Epidermal melanocyte (primary cell): Measurements from ENCODE around the gene KPTN.

ENCODE experiments used
- DNase-seq: peaks from one replicate; pipeline ENCODE4 v3.0.0; 2011; ENCODE audit warnings: low spot score; ENCODE audit not compliant: insufficient read length

Gene KPTN

DNA sequence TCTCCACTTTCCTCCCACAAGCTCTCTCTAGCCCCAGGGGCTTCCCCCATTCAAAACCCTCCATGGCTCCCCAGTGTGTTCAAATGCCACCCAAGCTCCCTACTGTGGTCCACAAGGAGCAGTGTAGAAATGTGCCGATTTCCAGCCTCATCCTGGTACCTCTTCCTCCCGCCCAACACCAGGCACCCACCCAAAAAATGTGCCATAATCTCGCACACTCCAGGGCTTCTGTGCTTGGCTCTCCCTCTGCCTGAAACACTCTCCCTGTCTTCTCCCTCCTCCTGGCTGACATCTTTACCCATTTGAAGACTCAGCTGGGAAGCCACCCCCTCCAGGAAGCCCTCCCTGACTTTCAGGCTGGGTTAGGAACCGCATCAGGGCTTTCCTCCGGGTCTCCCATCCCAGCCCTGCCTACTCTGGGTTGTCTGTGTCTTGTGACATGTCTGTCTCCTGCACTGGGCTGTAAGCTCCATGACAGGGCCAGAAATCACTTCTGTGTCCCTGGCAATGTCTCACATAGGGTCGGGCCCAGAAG is 48.1 kb downstream of the KPTN start:
- DNase-seq, result no peak

DNA sequence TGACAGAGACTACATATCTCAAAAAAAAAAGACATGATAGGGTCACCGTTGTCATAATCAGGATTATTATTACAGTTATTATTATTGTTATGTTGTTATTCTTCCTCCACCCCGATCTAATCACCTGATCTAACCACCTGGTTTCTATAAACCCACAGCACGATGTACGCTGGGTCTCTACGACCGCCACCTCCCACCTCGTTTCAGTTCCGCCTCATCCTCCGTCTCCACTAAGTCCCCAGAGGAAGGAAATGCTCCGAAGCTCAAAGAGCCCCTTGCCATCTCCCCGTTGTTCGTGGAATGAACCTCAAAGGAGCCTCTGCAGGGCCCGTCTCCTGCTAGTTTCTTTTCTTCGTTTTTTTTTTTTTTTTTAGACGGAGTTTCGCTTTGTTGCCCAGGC is 48.8 kb downstream of the KPTN start:
- no peak for DNase-seq

DNA sequence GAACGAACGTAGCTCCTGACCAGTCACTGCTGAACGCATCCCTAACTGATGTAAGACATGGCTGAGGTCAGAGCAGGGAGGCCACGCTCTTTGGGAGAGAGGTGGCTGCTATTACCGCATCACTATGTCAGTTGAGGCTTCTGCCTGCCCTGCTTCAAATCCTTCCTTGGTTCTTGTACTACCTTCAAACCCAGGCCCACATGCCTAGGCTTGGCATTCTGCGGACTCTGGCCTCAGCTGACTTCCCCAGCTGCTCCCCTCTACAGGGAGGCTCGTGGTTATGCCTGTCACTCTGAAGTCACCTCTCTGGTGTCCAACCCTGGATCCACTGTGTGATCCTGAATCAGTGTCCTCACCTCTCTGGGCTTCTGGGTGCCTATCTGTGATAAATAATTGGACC is 49.9 kb downstream of the KPTN start:
- no peak for DNase-seq

DNA sequence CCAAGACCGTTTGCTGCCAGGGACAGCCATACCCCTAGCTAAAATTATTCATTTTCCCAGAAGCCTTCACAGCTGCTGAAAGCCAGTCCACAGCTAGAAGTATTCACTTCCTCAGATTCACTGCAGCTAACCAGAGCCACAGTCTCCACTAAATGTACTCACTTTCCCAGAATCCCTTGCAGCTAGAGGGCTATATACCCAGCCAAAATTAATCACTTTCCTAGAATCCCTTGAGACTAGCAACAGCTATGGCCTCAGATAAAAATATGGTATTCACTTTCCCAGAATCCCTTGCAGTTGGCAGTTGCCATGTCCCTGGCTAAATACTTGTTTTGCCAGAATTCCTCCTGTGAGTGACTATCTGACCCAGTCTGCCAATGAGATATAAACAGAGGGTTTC is 50.9 kb downstream of the KPTN start:
- DNase-seq, result no peak

DNA sequence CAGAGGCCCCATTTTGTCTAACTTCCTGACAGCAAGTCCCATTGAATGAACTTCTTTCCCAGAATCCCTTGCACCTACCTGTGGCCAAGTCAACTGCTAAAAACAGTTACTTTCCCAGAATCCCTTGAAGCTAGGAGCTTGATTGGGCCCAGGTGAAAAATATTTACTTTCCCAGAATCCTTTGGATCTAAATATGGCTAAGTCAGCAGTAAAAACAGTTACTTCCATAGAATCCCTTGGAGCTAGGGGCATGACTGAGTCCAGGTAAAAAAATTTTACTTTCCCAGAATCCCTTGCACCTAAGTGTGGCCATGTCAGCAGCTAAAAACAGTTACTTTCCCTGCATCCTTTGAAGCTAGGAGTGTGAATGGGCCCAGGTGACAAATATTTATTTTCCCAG is 51.5 kb downstream of the KPTN start:
- DNase-seq, result no peak

DNA sequence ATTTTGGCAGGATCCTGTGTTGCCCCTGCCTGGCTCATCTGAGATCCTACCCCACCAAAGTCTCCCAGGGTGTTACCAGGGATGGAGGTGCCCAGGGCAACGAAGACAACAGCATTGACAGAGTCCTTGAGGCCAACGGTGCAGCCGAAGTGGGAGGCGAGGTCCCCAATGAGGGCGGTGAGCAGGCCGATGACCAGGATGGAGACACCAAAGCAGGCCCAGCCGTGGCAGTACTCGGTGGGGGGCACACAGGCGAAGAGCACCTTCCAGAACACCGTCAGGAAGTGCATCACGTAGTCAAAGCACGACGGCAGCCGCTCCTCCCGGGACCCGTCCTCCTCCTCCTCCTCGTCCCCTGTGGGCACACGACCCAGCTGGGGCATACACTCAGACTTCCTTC is 51.9 kb downstream of the KPTN start:
- DNase-seq, result no peak

DNA sequence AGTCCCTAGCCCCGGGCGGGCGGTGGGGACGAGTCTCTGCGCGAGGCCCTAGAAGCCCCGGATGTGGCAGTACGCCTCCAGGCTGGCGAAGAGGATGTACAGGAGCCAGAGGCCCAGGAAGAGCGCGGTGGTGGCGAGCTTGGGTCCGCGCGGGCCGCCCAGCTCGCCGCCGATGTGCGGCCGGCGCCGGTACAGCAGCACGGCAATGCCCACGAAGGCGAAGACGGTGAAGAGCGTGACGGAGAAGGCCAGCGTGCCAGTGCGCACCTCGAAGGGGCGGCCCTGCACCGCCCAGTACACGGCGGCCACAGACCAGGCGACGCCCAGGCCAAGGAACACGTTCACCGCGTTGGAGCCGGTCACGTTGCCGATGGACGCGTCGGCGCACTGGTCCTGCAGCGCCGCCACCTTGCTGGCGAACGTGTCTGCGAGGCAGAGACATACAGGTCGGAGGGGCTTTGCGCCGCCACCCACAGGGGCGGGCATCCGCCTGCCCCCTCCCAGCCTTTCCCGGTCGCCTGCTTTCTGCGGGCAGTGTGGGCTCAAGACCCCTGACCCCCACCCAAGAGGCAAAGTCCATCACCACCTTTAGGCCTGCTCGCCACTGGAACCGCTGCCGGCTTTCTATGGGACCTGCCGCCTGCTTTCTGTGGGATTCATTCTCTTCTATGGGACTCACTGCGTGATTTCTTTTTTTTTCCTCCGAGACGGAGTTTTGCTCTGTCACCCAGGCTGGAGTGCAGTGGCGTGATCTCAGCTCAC is 53.8 kb downstream of the KPTN start:
- no peak for DNase-seq

DNA sequence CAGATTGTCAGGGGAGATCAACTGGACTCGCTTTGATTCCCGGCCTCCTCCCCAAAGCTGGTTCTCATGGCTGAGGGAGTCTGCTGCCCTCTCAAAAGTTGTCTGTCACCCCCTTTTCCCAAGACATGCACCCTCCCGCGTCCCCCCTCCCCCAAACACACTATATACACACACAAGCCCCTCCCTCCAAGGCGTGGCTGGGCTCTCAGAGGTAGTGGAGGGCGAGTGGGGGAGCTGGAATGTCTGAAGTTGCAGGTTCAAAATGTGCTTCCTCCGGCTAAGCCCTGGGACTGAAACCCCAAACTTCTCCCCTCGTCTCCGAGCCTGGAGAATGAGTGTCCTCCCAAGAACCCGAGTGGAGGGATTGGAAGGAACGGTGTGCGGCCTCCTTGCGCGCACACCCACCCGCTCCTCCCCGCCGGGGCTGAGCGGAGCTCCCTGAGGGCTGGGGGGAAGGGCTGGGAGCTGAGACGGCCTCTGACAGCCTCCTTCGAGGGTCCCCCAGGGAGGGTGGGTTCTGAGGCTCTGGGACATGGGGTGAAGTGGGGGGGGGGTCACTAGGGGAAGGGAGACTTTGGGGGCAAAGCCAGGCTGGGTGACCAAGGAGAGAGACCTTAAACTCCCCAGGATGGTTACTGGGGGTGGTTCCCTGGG is 54.8 kb downstream of the KPTN start:
- DNase-seq, result no peak

DNA sequence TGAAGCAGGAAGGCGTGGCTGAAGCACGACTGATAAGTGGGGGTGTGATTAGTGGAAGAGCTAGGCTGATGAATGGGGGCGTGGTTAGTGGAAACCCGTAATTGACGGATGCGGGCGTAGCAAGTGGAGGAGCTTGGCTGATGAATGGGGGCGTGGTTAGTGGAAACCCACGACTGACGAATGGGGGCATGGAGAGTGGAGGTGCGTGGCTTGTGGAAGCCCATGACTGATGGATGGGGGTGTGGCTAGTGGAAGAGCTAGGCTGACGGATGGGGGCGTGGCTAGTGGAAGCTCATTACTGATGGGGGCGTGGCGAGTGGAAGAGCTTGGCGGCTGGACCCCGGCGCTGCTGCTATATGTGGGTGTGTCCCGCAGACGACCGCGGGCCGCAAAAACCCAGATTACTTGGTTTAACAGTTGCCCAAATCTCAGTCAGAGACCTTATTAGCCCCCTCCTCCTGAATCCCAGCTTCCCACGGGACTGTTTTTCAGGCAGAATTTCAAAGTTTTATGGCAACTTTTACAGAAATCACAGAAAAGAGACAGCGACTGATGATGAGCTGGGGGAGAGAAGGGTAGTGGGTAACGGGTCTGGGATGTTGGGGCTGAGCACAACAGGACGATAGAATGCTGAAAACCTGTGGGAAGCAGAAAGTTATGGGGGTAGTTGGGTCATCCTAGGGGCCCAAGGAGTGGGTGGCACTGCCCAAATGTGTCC is 55.7 kb downstream of the KPTN start:
- peak; percentile 89 for DNase-seq

DNA sequence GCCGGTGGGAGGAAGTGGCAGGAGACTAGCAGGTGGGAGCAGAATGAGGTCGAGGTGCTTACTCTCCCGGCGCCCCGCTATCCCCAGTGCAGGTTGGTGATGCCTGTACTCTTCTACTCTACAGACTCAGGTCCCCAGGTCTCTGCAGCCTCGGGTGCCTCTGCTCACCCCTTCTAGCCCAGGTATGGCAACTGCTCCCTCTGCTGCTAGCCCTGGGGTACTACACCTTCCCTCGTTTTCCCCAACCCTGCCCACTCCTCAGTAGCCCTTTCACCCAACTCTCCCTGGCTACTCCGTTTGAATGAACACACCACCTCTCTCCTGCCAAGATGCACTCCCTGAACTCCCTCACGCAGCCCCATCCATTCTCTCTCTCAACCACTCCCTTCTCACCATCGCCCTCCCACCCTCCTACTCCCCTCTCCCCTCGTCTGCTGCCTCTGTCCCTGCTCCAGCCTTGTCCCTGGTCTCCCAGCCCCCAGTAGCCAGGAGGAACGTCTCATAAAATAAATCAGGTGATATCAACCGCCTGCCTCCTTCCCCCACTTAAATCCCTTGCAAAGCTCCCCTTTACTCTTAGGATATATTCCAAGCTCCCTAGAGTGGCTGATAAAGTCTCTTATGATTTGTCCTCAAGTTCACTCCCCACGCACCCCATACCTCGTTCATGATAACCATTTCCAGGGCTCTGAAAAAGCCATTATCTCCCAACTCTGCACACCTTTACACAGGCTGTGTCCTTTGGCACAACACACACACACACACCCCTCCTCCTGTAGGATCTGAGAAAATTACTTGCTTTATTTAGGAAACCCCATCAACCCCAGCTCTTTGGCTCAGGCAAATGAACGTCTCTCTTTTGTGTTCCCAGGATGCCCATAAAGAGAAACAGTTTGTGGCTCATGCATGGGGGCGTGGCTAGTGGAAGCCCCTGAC is 56.5 kb downstream of the KPTN start:
- no peak for DNase-seq
